WTC11 (cell line): ENCODE measurements around the gene PLCH2.

Experiments
- ATF1 ChIP-seq: sonication (generic); formaldehyde crosslinking; IDR thresholded peaks from 2 replicates; pipeline ENCODE4 v1.8.1; 2023; ENCODE audit warnings: mild to moderate bottlenecking, moderate library complexity, missing genetic modification reagents
- FOXP1 ChIP-seq: sonication (generic); formaldehyde crosslinking; IDR thresholded peaks from 2 replicates; pipeline ENCODE4 v1.8.0; 2022; ENCODE audit warnings: missing genetic modification reagents, mild to moderate bottlenecking, moderate library complexity, borderline replicate concordance
- IRF1 ChIP-seq: sonication (generic); formaldehyde crosslinking; IDR thresholded peaks from 2 replicates; pipeline ENCODE4 v1.8.0; 2023; ENCODE audit warnings: missing genetic modification reagents
- MAX ChIP-seq: sonication (generic); formaldehyde crosslinking; IDR thresholded peaks from 2 replicates; pipeline ENCODE4 v1.8.0; 2022; ENCODE audit warnings: mild to moderate bottlenecking, missing genetic modification reagents
- PRRX2 ChIP-seq: fragments of 250-450 bp; sonication (Bioruptor Pico); IDR thresholded peaks from 2 replicates; pipeline ENCODE4 v1.8.0; 2021; ENCODE audit warnings: mild to moderate bottlenecking
- SOX15 ChIP-seq: fragments of 250-450 bp; sonication (Bioruptor Pico); IDR thresholded peaks from 2 replicates; pipeline ENCODE4 v1.9.0; 2021; ENCODE audit warnings: mild to moderate bottlenecking
- SP1 ChIP-seq: sonication (generic); formaldehyde crosslinking; conservative IDR thresholded peaks from 2 replicates; pipeline ENCODE4 v1.8.1; 2022; ENCODE audit warnings: missing genetic modification reagents
- TP53 ChIP-seq: sonication (generic); formaldehyde crosslinking; IDR thresholded peaks from 2 replicates; pipeline ENCODE4 v1.8.1; 2023; ENCODE audit warnings: mild to moderate bottlenecking, missing genetic modification reagents
- TF ChIP-seq, protein P1 (sequence below): fragments of 200-600 bp; IDR thresholded peaks from 2 replicates; pipeline ENCODE4 v1.8.0; 2022; ENCODE audit warnings: antibody characterized with exemption

GRCh38 chr1:2508180-2508579, 32.1 kb downstream of the PLCH2 start:
- TF ChIP-seq FOXP1 (no peak), PRRX2 (no peak), ATF1 (CRISPR knock-in tag) (no peak), TP53 (no peak), IRF1 (CRISPR knock-in tag) (no peak), SOX15 (CRISPR knock-in tag) (no peak), SP1 (CRISPR knock-in tag) (no peak), MAX (CRISPR knock-in tag) (no peak)
- TF ChIP-seq, protein P1, sequence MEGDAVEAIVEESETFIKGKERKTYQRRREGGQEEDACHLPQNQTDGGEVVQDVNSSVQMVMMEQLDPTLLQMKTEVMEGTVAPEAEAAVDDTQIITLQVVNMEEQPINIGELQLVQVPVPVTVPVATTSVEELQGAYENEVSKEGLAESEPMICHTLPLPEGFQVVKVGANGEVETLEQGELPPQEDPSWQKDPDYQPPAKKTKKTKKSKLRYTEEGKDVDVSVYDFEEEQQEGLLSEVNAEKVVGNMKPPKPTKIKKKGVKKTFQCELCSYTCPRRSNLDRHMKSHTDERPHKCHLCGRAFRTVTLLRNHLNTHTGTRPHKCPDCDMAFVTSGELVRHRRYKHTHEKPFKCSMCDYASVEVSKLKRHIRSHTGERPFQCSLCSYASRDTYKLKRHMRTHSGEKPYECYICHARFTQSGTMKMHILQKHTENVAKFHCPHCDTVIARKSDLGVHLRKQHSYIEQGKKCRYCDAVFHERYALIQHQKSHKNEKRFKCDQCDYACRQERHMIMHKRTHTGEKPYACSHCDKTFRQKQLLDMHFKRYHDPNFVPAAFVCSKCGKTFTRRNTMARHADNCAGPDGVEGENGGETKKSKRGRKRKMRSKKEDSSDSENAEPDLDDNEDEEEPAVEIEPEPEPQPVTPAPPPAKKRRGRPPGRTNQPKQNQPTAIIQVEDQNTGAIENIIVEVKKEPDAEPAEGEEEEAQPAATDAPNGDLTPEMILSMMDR: no peak
